ENCODE measurements around the gene WNT3. TPM values are rescaled to one million over a fixed set of nuclear protein-coding genes. Genes with fewer than 3 reads are reported as not detected.

WNT3 gene
- total RNA-seq, 1 donor from 2014 or later, result 2.2 TPM

DNA sequence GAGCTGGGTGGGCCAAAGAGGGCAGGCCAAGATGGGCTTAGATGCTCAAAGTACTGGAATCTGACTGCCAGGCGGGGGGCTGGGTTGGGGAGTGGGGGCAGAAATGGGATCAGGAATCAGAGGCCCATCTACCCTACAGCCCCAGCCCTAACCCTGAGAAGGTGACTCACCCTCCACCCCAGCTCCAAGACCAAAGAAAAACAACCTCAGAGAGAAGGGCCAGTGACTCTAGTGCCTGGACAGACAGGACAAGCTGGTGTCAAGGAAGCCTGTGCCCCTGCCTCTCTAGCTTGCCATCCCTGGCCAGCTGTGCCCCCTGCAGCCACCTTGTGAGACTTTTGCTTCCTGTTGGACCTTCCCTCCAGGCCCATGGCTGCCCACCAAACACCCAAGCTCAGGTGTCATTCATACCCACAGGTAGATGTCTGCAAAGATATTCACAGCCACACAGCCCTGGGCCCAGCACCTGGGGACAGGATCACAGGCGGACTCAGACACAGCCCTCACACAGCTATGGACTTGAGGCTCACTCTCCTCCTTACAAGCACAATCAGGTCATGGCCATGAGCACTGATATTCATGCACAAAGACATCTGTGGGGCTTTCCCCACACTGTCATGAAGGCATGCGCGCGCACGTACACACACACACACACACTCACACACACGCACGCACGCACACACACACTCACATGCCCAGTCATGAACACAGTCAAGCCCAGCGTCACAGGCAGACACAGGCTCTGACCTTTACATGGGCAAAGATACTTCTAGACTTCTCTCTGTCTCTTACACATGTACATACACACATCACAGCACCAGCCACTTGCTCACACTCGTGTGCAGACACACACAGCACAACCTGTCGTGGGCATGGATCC lies 2.8 kb downstream of the WNT3 start:
- Histone ChIP-seq H3K4me1 (peaks cover 20% of the 10 kb centered on the region), H3K27me3 (ENCODE audit: low read depth) (peaks cover 73% of the 10 kb centered on the region), H3K9me3 (no peaks in the 10 kb centered on the region), H3K27ac (no peak overlapping the region), H3K4me3 (no peak overlapping the region), H3K36me3 (no peaks in the 10 kb centered on the region)
- no peak for TF ChIP-seq CTCF (IDR thresholded peaks at IDR 0.05)
- intact Hi-C loops (cut with DNase I), result no loop called here
- DNase-seq (no peak), ATAC-seq (no peak)

DNA sequence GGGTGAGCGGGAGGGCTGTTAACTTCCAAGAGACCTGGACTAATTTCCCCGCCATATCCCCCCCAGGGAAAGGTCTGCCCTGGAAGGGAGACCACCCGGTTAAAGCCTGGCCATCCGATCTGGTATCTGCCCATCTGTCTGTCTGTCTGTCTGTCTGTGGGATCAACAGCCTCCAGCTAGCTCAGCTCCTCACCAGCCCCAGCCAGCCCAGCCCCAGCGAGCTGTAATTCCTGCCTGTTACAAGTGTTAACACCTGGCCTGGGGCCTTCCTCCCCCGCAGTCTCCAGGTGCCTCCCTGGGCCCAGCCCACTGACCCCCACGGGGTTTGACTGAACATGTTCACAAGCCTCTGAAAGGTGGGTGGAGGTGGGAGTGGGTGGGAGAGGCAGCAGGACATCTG lies 4.0 kb downstream of the WNT3 start:
- Histone ChIP-seq H3K27me3 (ENCODE audit: low read depth) (peaks cover 61% of the 10 kb centered on the region), H3K9me3 (no peaks in the 10 kb centered on the region), H3K4me3 (no peak overlapping the region), H3K36me3 (no peaks in the 10 kb centered on the region), H3K27ac (no peak overlapping the region), H3K4me1 (peaks cover 14% of the 10 kb centered on the region)
- DNase-seq, result no peak
- intact Hi-C loops (cut with DNase I), result no loop called here
- no peak for ATAC-seq
- TF ChIP-seq CTCF (IDR thresholded peaks at IDR 0.05), result no peak

DNA sequence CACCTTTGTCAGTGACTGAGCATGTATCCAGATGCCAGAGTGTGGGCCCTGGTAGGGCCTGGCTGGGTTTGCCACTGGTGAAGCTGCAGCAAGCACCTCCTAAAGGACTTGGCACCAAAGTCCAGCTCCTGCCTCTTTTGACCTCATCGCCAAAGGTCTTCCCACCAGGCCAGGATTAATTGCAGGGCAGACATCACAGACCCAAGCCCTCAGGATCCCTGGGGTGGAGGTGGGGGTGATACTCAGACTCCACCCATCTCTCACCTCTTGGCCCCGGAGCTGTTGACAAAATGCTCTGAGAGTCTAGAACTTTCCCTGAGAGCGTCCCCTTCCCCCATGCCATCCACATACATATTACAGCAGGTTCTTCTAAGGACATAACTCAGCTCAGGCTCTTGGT lies 4.6 kb downstream of the WNT3 start:
- Histone ChIP-seq H3K4me3 (no peak overlapping the region), H3K36me3 (no peaks in the 10 kb centered on the region), H3K27ac (no peak overlapping the region), H3K9me3 (no peaks in the 10 kb centered on the region), H3K27me3 (ENCODE audit: low read depth) (peaks cover 55% of the 10 kb centered on the region), H3K4me1 (peaks cover 8% of the 10 kb centered on the region)
- no peak for TF ChIP-seq CTCF (IDR thresholded peaks at IDR 0.05)
- no peak for ATAC-seq
- intact Hi-C loops (cut with DNase I), result no loop called here
- no peak for DNase-seq

- Histone ChIP-seq H3K27ac (no peak overlapping the region), H3K4me3 (no peak overlapping the region), H3K4me1 (no peaks in the 10 kb centered on the region), H3K9me3 (no peaks in the 10 kb centered on the region), H3K27me3 (ENCODE audit: low read depth) (peaks cover 44% of the 10 kb centered on the region), H3K36me3 (no peaks in the 10 kb centered on the region)
- TF ChIP-seq CTCF (IDR thresholded peaks at IDR 0.05), result no peak
- intact Hi-C loops (cut with DNase I), result no loop called here
- ATAC-seq (no peak), DNase-seq (no peak)
These were observed 5.7 kb downstream of the WNT3 start for GRCh38 chr17:46812624-46813318.

- DNase-seq (no peak), ATAC-seq (no peak)
- intact Hi-C loops (cut with DNase I), result no loop called here
- H3K36me3 ChIP-seq, result no peaks in the 10 kb centered on the region
- no peaks in the 10 kb centered on the region for H3K9me3 ChIP-seq
- TF ChIP-seq CTCF (IDR thresholded peaks at IDR 0.05), result no peak
- no peak overlapping the region for H3K4me3 ChIP-seq
- peaks cover 37% of the 10 kb centered on the region for H3K27me3 ChIP-seq (ENCODE audit: low read depth)
- no peak overlapping the region for H3K27ac ChIP-seq
- H3K4me1 ChIP-seq, result no peaks in the 10 kb centered on the region
These were observed 6.4 kb downstream of the WNT3 start for GRCh38 chr17:46811978-46812583.

Data from lower lobe of right lung (tissue), 2 donors.